K562 (cell line): Measurements from ENCODE around the gene JSRP1. TPM values are rescaled to one million over a fixed set of nuclear protein-coding genes. Genes with fewer than 3 reads are reported as not detected.

Experiments used
- ATAC-seq: fragments of 200-7000 bp; cut with Tn5 transposase; 3 replicates; pipeline ENCODE4 v1.9.1; 2020; ENCODE audit warnings: moderate library complexity
- BruUV-seq: library from RNA; stranded (reverse); fragments of 400-500 nt; replicated peaks from 2 replicates; lab custom pipeline; 2021; lab: Mats Ljungman, UMichigan
- CTCF ChIA-PET: fragments of 300-600 bp; formaldehyde crosslinking; extraction: SDS; loops from one replicate; lab custom pipeline; 2021; ENCODE audit warnings: low intra/inter-chr PET ratio; lab: Yijun Ruan, JAX
- POLR2A ChIA-PET: fragments of 300-600, 350-650 bp; sonication (Branson Sonifier 250); formaldehyde crosslinking; extraction: SDS; loops from one replicate; lab custom pipeline; 2021; ENCODE audit warnings: antibody characterized with exemption, inconsistent platforms; lab: Yijun Ruan, JAX
- DNase-seq, 4 experiments: peaks; one replicate each; pipeline versions ENCODE4 v3.0.0 to v3.0.0-alpha.2; 2011 to 2018; ENCODE audit warnings: low spot score in 3 of 4, mixed read lengths in 3 of 4; ENCODE audit errors: extremely low read depth in 1 of 4
- FAIRE-seq: peaks from 2 replicates; lab custom pipeline; 2011; peaks lifted over from hg19 to GRCh38; lab: Jason Lieb, UNC
- H2AFZ ChIP-seq: 2 replicates; pipeline ENCODE4 v1.6.0; 2011; ENCODE audit warnings: low read depth, low read length, control low read depth, inconsistent platforms
- H3K27ac ChIP-seq: fragments of 200-600 bp; 3 replicates; pipeline ENCODE4 v1.8.0; 2011; ENCODE audit warnings: low read depth, mild to moderate bottlenecking, control low read depth, inconsistent platforms, low read length, moderate library complexity, mixed read lengths; ENCODE audit errors: extremely low read depth
- H3K27me3 ChIP-seq, 2 experiments: fragments of 300-600 bp in 1 of 2; 2 replicates in 1 of 2; 3 replicates in 1 of 2; pipeline versions ENCODE4 v1.6.0 to v1.8.0; 2011; ENCODE audit warnings: inconsistent platforms in 2 of 2, low read length in 2 of 2, mild to moderate bottlenecking in 1 of 2, mixed read lengths in 1 of 2, moderate library complexity in 1 of 2; ENCODE audit not compliant: control insufficient read depth in 2 of 2, insufficient read depth in 2 of 2
- H3K36me3 ChIP-seq: fragments of 300-600 bp; 3 replicates; pipeline ENCODE4 v1.8.0; 2011; ENCODE audit warnings: mild to moderate bottlenecking, low read length, inconsistent platforms; ENCODE audit not compliant: control insufficient read depth, insufficient read depth
- H3K4me1 ChIP-seq, 2 experiments: fragments of 200-600 bp in 1 of 2; replicated peaks in 1 of 2; 2 replicates in 1 of 2; 3 replicates in 1 of 2; pipeline versions ENCODE4 v1.5.1 to v1.8.0; 2011; ENCODE audit warnings: inconsistent platforms in 2 of 2, low read length in 2 of 2, mild to moderate bottlenecking in 1 of 2, mixed read lengths in 1 of 2, moderate library complexity in 1 of 2; ENCODE audit not compliant: control insufficient read depth in 2 of 2, insufficient read depth in 2 of 2
- H3K4me2 ChIP-seq: 2 replicates; pipeline ENCODE4 v1.6.1; 2011; ENCODE audit warnings: low read length, control low read depth, inconsistent platforms, mixed read lengths; ENCODE audit not compliant: insufficient read depth
- H3K4me3 ChIP-seq: fragments of 200-600 bp; sonication (generic), shearing (Covaris generic); 2 replicates; pipeline ENCODE4 v1.5.1; 2016; ENCODE audit warnings: control low read depth, inconsistent platforms
- H3K79me2 ChIP-seq: fragments of 200-600 bp; 3 replicates; pipeline ENCODE4 v1.8.0; 2011; ENCODE audit warnings: low read length, inconsistent platforms; ENCODE audit not compliant: control insufficient read depth, insufficient read depth
- H3K9ac ChIP-seq, 2 experiments: 2 replicates each; pipeline versions ENCODE4 v1.6.0 to v1.6.1; 2011; ENCODE audit warnings: low read depth in 2 of 2, low read length in 2 of 2, control low read depth in 1 of 2, inconsistent platforms in 1 of 2, mild to moderate bottlenecking in 1 of 2, mixed read lengths in 1 of 2; ENCODE audit not compliant: insufficient read depth in 1 of 2
- H3K9me1 ChIP-seq: one replicate; pipeline ENCODE4 v1.6.0; 2011; ENCODE audit warnings: inconsistent platforms, mild to moderate bottlenecking, low read length, moderate library complexity; ENCODE audit not compliant: control insufficient read depth, insufficient read depth
- H3K9me3 ChIP-seq: replicated peaks from 2 replicates; pipeline ENCODE4 v1.5.1; 2011; ENCODE audit warnings: low read depth, low read length, inconsistent platforms; ENCODE audit not compliant: control insufficient read depth, insufficient read depth
- H4K20me1 ChIP-seq: replicated peaks from 2 replicates; pipeline ENCODE4 v1.6.1; 2011; ENCODE audit warnings: low read length, inconsistent platforms, mixed read lengths; ENCODE audit not compliant: control insufficient read depth, insufficient read depth
- LEF1 ChIP-seq: fragments of 450-650 bp; IDR thresholded peaks from 2 replicates; pipeline ENCODE4 v1.6.1; 2016; ENCODE audit warnings: mild to moderate bottlenecking
- POLR2G ChIP-seq: fragments of 200-400 bp; formaldehyde crosslinking; IDR thresholded peaks from 2 replicates; pipeline ENCODE4 v1.6.1; 2017; ENCODE audit warnings: low read depth, mild to moderate bottlenecking, antibody characterized with exemption, low read length, moderate library complexity
- WGBS: fragments of 100-300 bp; shearing (Covaris generic); methylation state at CpG from one replicate; pipeline ENCODE4 v1.1.6; 2016; ENCODE audit warnings: low coverage, mixed read lengths; ENCODE audit not compliant: insufficient coverage; ENCODE audit errors: missing lambda C conversion rate; 5-methylcytosine and 5-hydroxymethylcytosine counted together
- in situ Hi-C: fragments of 300-500 bp; cut with MboI; formaldehyde crosslinking; loops from 4 replicates; pipeline ENCODE4 v1.15.0; 2018; ENCODE audit warnings: inconsistent platforms, mixed read lengths
- intact Hi-C: fragments of 100-400 bp; cut with micrococcal nuclease; formaldehyde crosslinking; loops from 2 replicates; pipeline ENCODE4 v1.14.2; 2022
- polyA plus RNA-seq, 8 experiments: library from polyadenylated mRNA; depleted of rRNA in 4 of 8; stranded (reverse) in 5 of 8; unstranded in 3 of 8; fragments of >200 nt; fragmentation: Nextera tagmentation in 2 of 8; fragmentation: Illumina TruSeq in 1 of 8; extraction: Ambion mirVana in 2 of 8; extraction: Trizol in 1 of 8; gene quantifications; 2 replicates each; pipeline versions ENCODE4 v1.2.1 to v1.2.3, GENCODE V29; 2011 to 2014; ENCODE audit warnings: inconsistent platforms in 1 of 8, missing spikeins in 1 of 8
- total RNA-seq, 7 experiments: library from RNA; depleted of rRNA in 6 of 7; stranded (reverse); fragments of >200 nt in 6 of 7; fragmentation: Illumina TruSeq in 2 of 7; extraction: Trizol in 2 of 7; gene quantifications; 2 replicates each; pipeline versions ENCODE4 v1.2.1 to v1.2.3, GENCODE V29; 2011 to 2021; ENCODE audit warnings: low replicate concordance in 1 of 7
- TF ChIP-seq, protein P1 (sequence below): sonication (generic); formaldehyde crosslinking; IDR thresholded peaks from 2 replicates; pipeline ENCODE4 v1.8.1; 2023; ENCODE audit warnings: mild to moderate bottlenecking, missing genetic modification reagents

Gene JSRP1
- total and polyA plus RNA-seq, 9 of the 15 experiments (the other 6 are each of a cell fraction or from before 2014, with no cell fraction given) = 0.08 to 1.2 (median 0.51) TPM; not detected in 4

GRCh38 chr19:2291185-2291751 lies 35.1 kb upstream of the JSRP1 start:
- H3K4me2 ChIP-seq = no peak overlapping the region
- no peaks in the 10 kb centered on the region for H3K36me3 ChIP-seq
- FAIRE-seq = no peak
- intact Hi-C loops = no loop called here
- ChIA-PET CTCF (no interaction called here), POLR2A (interaction anchor here (0.6 to 2.3 kb wide), 5 partner anchors 9 to 103 kb away, joined by 3 to 10 read pairs (median 3); partner anchors contain the start of gene PEAK3)
- no peak for ATAC-seq
- no peak overlapping the region for H2AFZ ChIP-seq
- H3K27me3 ChIP-seq = no peaks in the 10 kb centered on the region
- 98% methylated on average over 33 of the region's 67 CpGs for WGBS
- peaks cover 10 to 56% of the 10 kb centered on the region in 2 experiments for H3K4me1 ChIP-seq
- no peak overlapping the region for H3K9ac ChIP-seq
- no TSS peak for BruUV-seq
- no peaks in the 10 kb centered on the region for H4K20me1 ChIP-seq
- H3K4me3 ChIP-seq = no peak overlapping the region
- DNase-seq = no peak
- H3K9me1 ChIP-seq = peaks cover 2% of the 10 kb centered on the region
- in situ Hi-C loops = no loop called here
- no peaks in the 10 kb centered on the region for H3K79me2 ChIP-seq
- no peak overlapping the region for H3K27ac ChIP-seq
- TF ChIP-seq POLR2G (0 out of 2 replicates have a peak, but pooled peaks have one; percentile 47), LEF1 (no peak)
- TF ChIP-seq, protein P1, sequence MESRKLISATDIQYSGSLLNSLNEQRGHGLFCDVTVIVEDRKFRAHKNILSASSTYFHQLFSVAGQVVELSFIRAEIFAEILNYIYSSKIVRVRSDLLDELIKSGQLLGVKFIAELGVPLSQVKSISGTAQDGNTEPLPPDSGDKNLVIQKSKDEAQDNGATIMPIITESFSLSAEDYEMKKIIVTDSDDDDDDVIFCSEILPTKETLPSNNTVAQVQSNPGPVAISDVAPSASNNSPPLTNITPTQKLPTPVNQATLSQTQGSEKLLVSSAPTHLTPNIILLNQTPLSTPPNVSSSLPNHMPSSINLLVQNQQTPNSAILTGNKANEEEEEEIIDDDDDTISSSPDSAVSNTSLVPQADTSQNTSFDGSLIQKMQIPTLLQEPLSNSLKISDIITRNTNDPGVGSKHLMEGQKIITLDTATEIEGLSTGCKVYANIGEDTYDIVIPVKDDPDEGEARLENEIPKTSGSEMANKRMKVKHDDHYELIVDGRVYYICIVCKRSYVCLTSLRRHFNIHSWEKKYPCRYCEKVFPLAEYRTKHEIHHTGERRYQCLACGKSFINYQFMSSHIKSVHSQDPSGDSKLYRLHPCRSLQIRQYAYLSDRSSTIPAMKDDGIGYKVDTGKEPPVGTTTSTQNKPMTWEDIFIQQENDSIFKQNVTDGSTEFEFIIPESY (CRISPR knock-in tag) = peak; percentile 61
- no peaks in the 10 kb centered on the region for H3K9me3 ChIP-seq
